Lower leg skin (tissue), 4 donors: ENCODE data around the gene NPIPA2. TPM values are rescaled to one million over a fixed set of nuclear protein-coding genes. Genes with fewer than 3 reads are reported as not detected.
"Not testable (repeated sequence)": the region's sequence is repeated elsewhere in the genome, so short reads cannot be mapped to it uniquely, and the experiment has no call there.

Experiments used
- DNase-seq, 2 donors: peaks; one replicate each; pipeline ENCODE4 v3.0.0-alpha.2; 2019; ENCODE audit warnings: low spot score in 2 of 2
- H3K4me3 ChIP-seq: fragments of 200-600 bp; sonication (generic); 2 replicates; pipeline ENCODE4 v1.5.1; 2017; ENCODE audit warnings: mild to moderate bottlenecking, low read depth; ENCODE audit not compliant: poor library complexity, severe bottlenecking
- WGBS, 2 donors: methylation state at CpG; one replicate each; pipeline ENCODE4 v1.1.5; 2018; 5-methylcytosine and 5-hydroxymethylcytosine counted together
- intact Hi-C: fragments of 100-400 bp; cut with DNase I; formaldehyde crosslinking; loops from one replicate; pipeline ENCODE4 v1.15.0; 2023; ENCODE audit warnings: low total_unique reads
- total RNA-seq, 4 donors: library from RNA; depleted of rRNA; stranded (reverse); fragments of >200 nt; gene quantifications; one replicate each; pipeline ENCODE4 v1.1.0, GENCODE V29; 2016

Gene NPIPA2
- 1 to 10 TPM in 3 of 4 donors, under 1 TPM in 1; 0.57 to 2.2 (median 1.8) TPM for total RNA-seq

DNA sequence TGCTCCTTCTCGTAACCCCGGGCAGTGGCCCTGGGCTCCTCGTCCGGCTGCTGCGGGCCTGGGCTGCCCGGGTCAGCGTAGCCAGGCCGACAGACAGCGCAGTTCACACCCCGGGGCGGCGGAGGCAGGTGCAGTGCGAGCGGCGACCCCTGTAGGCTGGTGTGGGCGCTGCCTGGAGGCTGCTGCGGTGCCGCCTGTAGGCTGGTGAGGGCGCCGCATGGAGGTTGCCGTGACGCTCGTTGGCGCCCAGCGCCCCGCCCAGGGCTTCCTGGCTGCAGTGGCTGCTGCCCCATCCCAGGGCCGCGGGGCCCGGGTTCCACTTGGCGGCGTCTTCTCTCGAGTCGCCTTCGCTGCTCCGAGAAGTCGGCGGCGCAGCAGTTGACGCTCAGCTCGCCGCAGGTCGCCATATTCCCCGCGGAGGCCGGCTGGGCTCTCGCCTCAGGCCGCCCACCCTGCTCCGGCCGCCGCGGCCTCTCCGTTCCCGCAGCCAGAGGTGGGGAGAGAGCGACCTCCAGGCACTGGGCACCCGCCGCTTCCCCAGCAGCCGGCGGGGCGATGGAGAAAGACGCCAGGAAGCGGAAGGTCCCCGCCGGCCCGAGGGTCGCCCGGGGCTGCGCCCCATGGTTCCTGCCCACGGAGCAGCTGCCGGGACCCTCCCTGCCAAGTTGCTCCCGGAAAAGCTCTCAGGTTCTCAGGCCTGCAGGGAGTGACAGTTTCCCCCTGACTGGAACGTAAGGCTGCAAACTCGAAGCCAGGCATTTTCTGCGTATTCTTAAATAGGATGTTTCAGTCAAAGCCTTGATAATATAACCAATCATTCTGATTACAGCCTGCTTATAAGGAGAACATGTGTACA is at the start of gene NPIPA2:
TSS of gene NPIPA2 (plus strand) at position 261 of the 856 bp plus-strand sequence. CDS start 5,533 bp downstream, outside the sequence.
- intact Hi-C loops, H3K4me3 ChIP-seq, DNase-seq: not testable (repeated sequence)
- WGBS, 2 donors = no CpG with 5 or more reads among the region's 73 CpGs

DNA sequence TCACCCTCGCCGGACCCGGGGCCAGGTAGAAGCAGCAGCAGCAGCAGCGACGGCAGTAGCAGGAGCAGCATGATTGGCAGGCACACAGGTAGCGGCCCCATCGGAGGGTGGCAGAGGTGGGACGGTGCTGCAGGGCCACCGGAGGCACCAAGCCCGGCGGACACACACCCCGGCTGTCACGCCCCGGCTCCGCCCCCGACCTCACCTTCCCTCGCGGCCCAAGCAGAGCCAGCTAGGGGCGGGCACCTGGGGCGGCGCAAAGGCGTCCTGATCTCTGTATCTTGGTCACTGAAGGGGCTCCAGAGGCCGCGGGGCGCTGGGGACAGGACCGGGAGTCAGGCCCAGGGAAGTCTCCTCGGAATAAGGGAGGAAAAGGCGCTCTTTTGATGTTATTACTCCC is 48.2 kb upstream of the NPIPA2 start, which contains the start of gene PLA2G10:
TSS of gene PLA2G10 (minus strand) at position 180 of the 400 bp plus-strand sequence. CDS start at position 101, 79 bp downstream.
- DNase-seq, intact Hi-C loops, H3K4me3 ChIP-seq: not testable (repeated sequence)
- WGBS, 2 donors = no CpG with 5 or more reads among the region's 28 CpGs

DNA sequence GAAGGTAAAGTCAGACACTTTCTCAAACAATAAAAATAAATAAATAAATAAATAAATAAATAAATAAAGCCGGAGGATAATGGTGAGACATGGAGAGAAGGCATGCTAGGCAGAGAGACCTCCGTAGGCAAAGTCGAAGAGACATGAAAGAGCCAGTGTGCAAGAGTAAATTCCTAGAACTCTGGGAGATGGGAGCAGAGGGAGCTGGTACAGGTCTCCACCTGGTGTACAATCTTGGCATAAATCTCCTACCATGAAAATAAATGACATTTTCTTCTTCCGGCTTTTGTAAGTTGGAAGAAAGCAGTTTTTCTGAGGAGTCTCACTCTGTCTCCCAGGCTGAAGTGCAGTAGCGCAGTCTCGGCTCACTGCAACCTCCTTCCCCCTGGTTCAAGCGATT is 40.5 kb upstream of the NPIPA2 start:
- H3K4me3 ChIP-seq, intact Hi-C loops, DNase-seq: not testable (repeated sequence)
- WGBS, 2 donors = 52% methylated on average over 3 of the region's 7 CpGs; no CpG with 5 or more reads in 1 of the 2 donors

- intact Hi-C loops, DNase-seq, H3K4me3 ChIP-seq: not testable (repeated sequence)
- no CpG with 5 or more reads among the region's 11 CpGs for WGBS, 2 donors
Measured at GRCh38 chr16:14702672-14703071, 39.7 kb upstream of the NPIPA2 start.

- H3K4me3 ChIP-seq, intact Hi-C loops, DNase-seq: not testable (repeated sequence)
- no CpG with 5 or more reads among the region's 73 CpGs for whole genome bisulfite sequencing, 2 donors
Measured at GRCh38 chr16:14703156-14704011, 38.9 kb upstream of the NPIPA2 start, which contains the start of gene NPIPA3. Gene NPIPA3 (plus strand): TSS chr16:14703411. CDS start chr16:14708944, 5,533 bp downstream.

GRCh38 chr16:14733233-14733632 is 9.1 kb upstream of the NPIPA2 start:
- intact Hi-C loops, H3K4me3 ChIP-seq, DNase-seq: not testable (repeated sequence)
- WGBS, 2 donors = no CpG with 5 or more reads among the region's 28 CpGs

- H3K4me3 ChIP-seq, intact Hi-C loops, DNase-seq: not testable (repeated sequence)
- WGBS, 2 donors = no CpG with 5 or more reads among the region's 10 CpGs
Measured at GRCh38 chr16:14740832-14741385, 1.4 kb upstream of the NPIPA2 start.

- H3K4me3 ChIP-seq, intact Hi-C loops, DNase-seq: not testable (repeated sequence)
- WGBS, 2 donors = no CpG with 5 or more reads among the region's 11 CpGs
Measured at GRCh38 chr16:14741794-14742193, 539 bp upstream of the NPIPA2 start.

DNA sequence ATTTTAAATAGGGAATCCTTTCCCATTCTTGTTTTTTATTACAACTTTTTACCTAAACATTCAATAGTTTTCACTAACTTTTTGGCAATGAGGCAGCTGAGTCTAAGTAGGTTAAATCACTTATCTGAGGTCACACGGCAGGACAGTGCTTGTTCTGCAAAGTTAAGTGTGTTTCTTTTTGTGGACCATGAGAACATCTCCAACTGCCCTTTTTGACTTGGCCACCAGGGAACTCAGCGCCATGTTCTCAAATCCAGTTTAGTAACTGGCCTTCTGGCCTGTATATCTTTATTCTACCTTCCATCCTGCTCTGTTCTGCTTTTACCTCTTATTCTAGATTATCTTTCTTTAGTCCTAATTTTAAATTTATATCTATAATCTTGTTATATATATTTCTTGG is 31.3 kb downstream of the NPIPA2 start:
- intact Hi-C loops, H3K4me3 ChIP-seq, DNase-seq: not testable (repeated sequence)
- WGBS, 2 donors = no CpG with 5 or more reads among the region's 2 CpGs

- H3K4me3 ChIP-seq, DNase-seq, intact Hi-C loops: not testable (repeated sequence)
- WGBS, 2 donors = no CpG with 5 or more reads among the region's 2 CpGs
Measured at GRCh38 chr16:14775624-14776023, 33.3 kb downstream of the NPIPA2 start.

DNA sequence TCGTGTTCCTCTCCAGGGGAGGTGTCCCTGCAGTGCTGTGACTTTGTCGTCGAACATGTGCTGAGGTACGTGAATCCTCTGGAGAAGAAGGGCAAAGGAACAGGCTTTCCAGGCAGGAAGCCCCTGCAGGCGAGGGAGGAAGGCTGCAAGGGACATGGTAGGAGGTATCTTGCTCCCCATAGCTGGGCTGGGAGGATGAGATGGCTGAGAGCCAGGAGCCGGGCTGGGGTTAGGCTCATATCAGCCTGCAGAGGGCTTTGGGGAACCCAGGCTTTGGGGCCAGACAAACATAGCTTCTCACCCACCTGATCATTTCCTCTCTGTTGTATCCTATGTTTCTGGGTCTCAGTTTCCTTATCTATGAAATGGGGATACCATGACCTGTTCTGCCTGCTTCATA is 34.4 kb downstream of the NPIPA2 start:
- intact Hi-C loops, DNase-seq, H3K4me3 ChIP-seq: not testable (repeated sequence)
- no CpG with 5 or more reads among the region's 6 CpGs for WGBS, 2 donors

- WGBS, 2 donors = 71 to 89% methylated on average over 4 of the region's 11 CpGs
- intact Hi-C loops, DNase-seq, H3K4me3 ChIP-seq: not testable (repeated sequence)
Measured at GRCh38 chr16:14779368-14779877, 37.1 kb downstream of the NPIPA2 start.

DNA sequence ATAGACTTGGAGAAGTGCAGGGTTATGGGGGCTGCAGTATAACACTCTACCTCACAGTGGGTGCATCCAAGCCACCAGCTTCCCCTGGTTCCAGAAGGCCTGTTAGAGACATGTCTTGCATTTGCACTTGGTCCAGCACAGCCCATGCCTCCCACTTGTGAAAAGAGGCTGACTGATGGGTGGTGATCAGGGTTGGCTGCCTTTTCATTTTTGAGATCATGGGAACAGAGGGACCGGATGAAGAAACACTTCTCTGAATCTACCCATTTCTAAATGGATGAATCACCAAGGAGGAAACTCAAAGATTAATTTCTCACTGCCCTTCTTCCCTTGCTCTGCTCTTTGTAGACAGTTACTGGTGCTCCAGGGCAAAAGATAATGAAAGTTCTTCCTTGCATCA is 43.8 kb downstream of the NPIPA2 start:
- H3K4me3 ChIP-seq, DNase-seq, intact Hi-C loops: not testable (repeated sequence)
- WGBS, 2 donors = no CpG with 5 or more reads among the region's 1 CpG

DNA sequence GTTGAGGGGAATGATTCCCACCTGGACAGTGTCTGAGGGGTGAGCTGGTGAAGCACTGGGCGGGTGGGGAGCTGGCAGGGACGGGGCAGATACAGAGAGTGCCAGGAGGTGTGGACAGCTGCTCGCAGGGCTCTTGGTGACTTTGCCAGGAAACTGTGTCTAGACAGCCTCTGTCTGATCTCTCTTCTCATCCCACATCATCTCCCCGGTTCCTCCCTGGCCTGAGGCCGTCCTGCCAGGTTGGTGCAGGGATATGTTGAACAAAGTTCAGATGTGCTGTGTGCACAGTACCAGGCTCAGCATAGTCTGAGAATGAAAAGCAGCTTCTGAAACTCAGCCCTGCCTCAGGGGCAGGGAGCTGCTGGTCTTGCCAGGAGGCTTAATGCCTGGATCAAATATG is 47.2 kb downstream of the NPIPA2 start:
- DNase-seq, H3K4me3 ChIP-seq, intact Hi-C loops: not testable (repeated sequence)
- WGBS, 2 donors = no CpG with 5 or more reads among the region's 5 CpGs
